ENCODE data around the gene PIP5K1C.

Gene PIP5K1C

GRCh38 chr19:3623716-3624115, 76.6 kb downstream of the PIP5K1C start:
- Histone ChIP-seq H3K36me3 (ENCODE audit: control insufficient read depth, insufficient read depth, low read length) (peaks cover 34% of the 10 kb centered on the region), H3K27ac (ENCODE audit: low read depth, low read length) (no peak overlapping the region), H3K9me3 (ENCODE audit: control insufficient read depth, insufficient read depth, low read depth, low read length) (no peaks in the 10 kb centered on the region), H3K4me1 (ENCODE audit: control insufficient read depth, insufficient read depth, low read length) (no peaks in the 10 kb centered on the region), H3K4me3 (ENCODE audit: low read depth, low read length) (no peak overlapping the region), H3K27me3 (ENCODE audit: control insufficient read depth, insufficient read depth, low read length) (no peaks in the 10 kb centered on the region), H3K9ac (ENCODE audit: low read length) (peak overlapping the region; percentile 31)

GRCh38 chr19:3622224-3622623, 78.0 kb downstream of the PIP5K1C start:
- peaks cover 3% of the 10 kb centered on the region; the same call in 1 of the 2 replicates for H3K4me1 ChIP-seq (ENCODE audit: control insufficient read depth, insufficient read depth, low read length)
- no peak overlapping the region for H3K27ac ChIP-seq (ENCODE audit: low read depth, low read length)
- no peak overlapping the region for H3K4me3 ChIP-seq (ENCODE audit: low read depth, low read length)
- no peaks in the 10 kb centered on the region for H3K9me3 ChIP-seq (ENCODE audit: control insufficient read depth, insufficient read depth, low read depth, low read length)
- peaks cover 39% of the 10 kb centered on the region for H3K36me3 ChIP-seq (ENCODE audit: control insufficient read depth, insufficient read depth, low read length)
- H3K27me3 ChIP-seq (ENCODE audit: control insufficient read depth, insufficient read depth, low read length) = no peaks in the 10 kb centered on the region
- H3K9ac ChIP-seq (ENCODE audit: low read length) = no peak overlapping the region

- H3K36me3 ChIP-seq (ENCODE audit: control insufficient read depth, insufficient read depth, low read length) = peaks cover 44% of the 10 kb centered on the region
- no peak overlapping the region for H3K9ac ChIP-seq (ENCODE audit: low read length)
- no peaks in the 10 kb centered on the region for H3K9me3 ChIP-seq (ENCODE audit: control insufficient read depth, insufficient read depth, low read depth, low read length)
- no peak overlapping the region for H3K27ac ChIP-seq (ENCODE audit: low read depth, low read length)
- no peak overlapping the region for H3K4me3 ChIP-seq (ENCODE audit: low read depth, low read length)
- no peaks in the 10 kb centered on the region for H3K27me3 ChIP-seq (ENCODE audit: control insufficient read depth, insufficient read depth, low read length)
- H3K4me1 ChIP-seq (ENCODE audit: control insufficient read depth, insufficient read depth, low read length) = peaks cover 3% of the 10 kb centered on the region; the same call in 1 of the 2 replicates
Measured at GRCh38 chr19:3621689-3622088, 78.6 kb downstream of the PIP5K1C start.

- Histone ChIP-seq H3K4me3 (ENCODE audit: low read depth, low read length) (no peak overlapping the region), H3K9ac (ENCODE audit: low read length) (no peak overlapping the region), H3K9me3 (ENCODE audit: control insufficient read depth, insufficient read depth, low read depth, low read length) (no peaks in the 10 kb centered on the region), H3K36me3 (ENCODE audit: control insufficient read depth, insufficient read depth, low read length) (peaks cover 44% of the 10 kb centered on the region), H3K27ac (ENCODE audit: low read depth, low read length) (no peak overlapping the region), H3K4me1 (ENCODE audit: control insufficient read depth, insufficient read depth, low read length) (peaks cover 3% of the 10 kb centered on the region; the same call in 1 of the 2 replicates), H3K27me3 (ENCODE audit: control insufficient read depth, insufficient read depth, low read length) (no peaks in the 10 kb centered on the region)
Measured at GRCh38 chr19:3620817-3621547, 79.3 kb downstream of the PIP5K1C start.

GRCh38 chr19:3620145-3620816, 80.0 kb downstream of the PIP5K1C start:
- Histone ChIP-seq H3K27ac (ENCODE audit: low read depth, low read length) (no peak overlapping the region), H3K36me3 (ENCODE audit: control insufficient read depth, insufficient read depth, low read length) (peaks cover 50% of the 10 kb centered on the region), H3K4me3 (ENCODE audit: low read depth, low read length) (no peak overlapping the region), H3K4me1 (ENCODE audit: control insufficient read depth, insufficient read depth, low read length) (peaks cover 3% of the 10 kb centered on the region; the same call in 1 of the 2 replicates), H3K27me3 (ENCODE audit: control insufficient read depth, insufficient read depth, low read length) (no peaks in the 10 kb centered on the region), H3K9me3 (ENCODE audit: control insufficient read depth, insufficient read depth, low read depth, low read length) (no peaks in the 10 kb centered on the region), H3K9ac (ENCODE audit: low read length) (no peak overlapping the region)

- H3K4me3 ChIP-seq (ENCODE audit: low read depth, low read length) = no peak overlapping the region
- peaks cover 51% of the 10 kb centered on the region for H3K36me3 ChIP-seq (ENCODE audit: control insufficient read depth, insufficient read depth, low read length)
- peaks cover 3% of the 10 kb centered on the region; the same call in 1 of the 2 replicates for H3K4me1 ChIP-seq (ENCODE audit: control insufficient read depth, insufficient read depth, low read length)
- no peaks in the 10 kb centered on the region for H3K27me3 ChIP-seq (ENCODE audit: control insufficient read depth, insufficient read depth, low read length)
- H3K9ac ChIP-seq (ENCODE audit: low read length) = no peak overlapping the region
- H3K9me3 ChIP-seq (ENCODE audit: control insufficient read depth, insufficient read depth, low read depth, low read length) = no peaks in the 10 kb centered on the region
- H3K27ac ChIP-seq (ENCODE audit: low read depth, low read length) = no peak overlapping the region
Measured at GRCh38 chr19:3619631-3620012, 80.6 kb downstream of the PIP5K1C start.

- no peak overlapping the region for H3K27ac ChIP-seq (ENCODE audit: low read depth, low read length)
- no peak overlapping the region for H3K9ac ChIP-seq (ENCODE audit: low read length)
- H3K4me3 ChIP-seq (ENCODE audit: low read depth, low read length) = no peak overlapping the region
Measured at GRCh38 chr19:3618811-3619630, 81.2 kb downstream of the PIP5K1C start.

GRCh38 chr19:3618144-3618810, 82.0 kb downstream of the PIP5K1C start:
- Histone ChIP-seq H3K9me3 (ENCODE audit: control insufficient read depth, insufficient read depth, low read depth, low read length) (no peaks in the 10 kb centered on the region), H3K36me3 (ENCODE audit: control insufficient read depth, insufficient read depth, low read length) (peaks cover 56% of the 10 kb centered on the region), H3K27me3 (ENCODE audit: control insufficient read depth, insufficient read depth, low read length) (no peaks in the 10 kb centered on the region), H3K4me1 (ENCODE audit: control insufficient read depth, insufficient read depth, low read length) (peaks cover 3% of the 10 kb centered on the region; the same call in 1 of the 2 replicates), H3K9ac (ENCODE audit: low read length) (no peak overlapping the region), H3K4me3 (ENCODE audit: low read depth, low read length) (no peak overlapping the region), H3K27ac (ENCODE audit: low read depth, low read length) (no peak overlapping the region)

More at GRCh38 chr19:3618811-3619630, 81.2 kb downstream of the PIP5K1C start:
- peaks cover 3% of the 10 kb centered on the region; the same call in 1 of the 2 replicates for H3K4me1 ChIP-seq (ENCODE audit: control insufficient read depth, insufficient read depth, low read length)
- no peaks in the 10 kb centered on the region for H3K27me3 ChIP-seq (ENCODE audit: control insufficient read depth, insufficient read depth, low read length)
- H3K36me3 ChIP-seq (ENCODE audit: control insufficient read depth, insufficient read depth, low read length) = peaks cover 55% of the 10 kb centered on the region
- no peaks in the 10 kb centered on the region for H3K9me3 ChIP-seq (ENCODE audit: control insufficient read depth, insufficient read depth, low read depth, low read length)

- Histone ChIP-seq H3K4me3 (ENCODE audit: low read depth, low read length) (no peak overlapping the region), H3K9ac (ENCODE audit: low read length) (no peak overlapping the region), H3K9me3 (ENCODE audit: control insufficient read depth, insufficient read depth, low read depth, low read length) (no peaks in the 10 kb centered on the region), H3K27ac (ENCODE audit: low read depth, low read length) (no peak overlapping the region), H3K36me3 (ENCODE audit: control insufficient read depth, insufficient read depth, low read length) (peaks cover 56% of the 10 kb centered on the region), H3K27me3 (ENCODE audit: control insufficient read depth, insufficient read depth, low read length) (no peaks in the 10 kb centered on the region), H3K4me1 (ENCODE audit: control insufficient read depth, insufficient read depth, low read length) (peaks cover 3% of the 10 kb centered on the region; the same call in 1 of the 2 replicates)
Measured at GRCh38 chr19:3617463-3617862, 82.8 kb downstream of the PIP5K1C start.

- peaks cover 3% of the 10 kb centered on the region; the same call in 1 of the 2 replicates for H3K4me1 ChIP-seq (ENCODE audit: control insufficient read depth, insufficient read depth, low read length)
- peaks cover 63% of the 10 kb centered on the region for H3K36me3 ChIP-seq (ENCODE audit: control insufficient read depth, insufficient read depth, low read length)
- H3K4me3 ChIP-seq (ENCODE audit: low read depth, low read length) = no peak overlapping the region
- no peaks in the 10 kb centered on the region for H3K27me3 ChIP-seq (ENCODE audit: control insufficient read depth, insufficient read depth, low read length)
- no peak overlapping the region for H3K9ac ChIP-seq (ENCODE audit: low read length)
- H3K9me3 ChIP-seq (ENCODE audit: control insufficient read depth, insufficient read depth, low read depth, low read length) = no peaks in the 10 kb centered on the region
- no peak overlapping the region for H3K27ac ChIP-seq (ENCODE audit: low read depth, low read length)
Measured at GRCh38 chr19:3615524-3616135, 84.6 kb downstream of the PIP5K1C start.
